Upper lobe of left lung (tissue), 4 donors: ENCODE data around the gene TEF.

Source experiments
- CTCF ChIP-seq, 6 experiments: fragments of 450-650 bp in 4 of 6; fragments of 200-600 bp in 2 of 6; sonication (generic) in 2 of 6; IDR thresholded peaks; one replicate each; pipeline ENCODE4 v1.5.1; 2016 to 2019; ENCODE audit warnings: antibody characterized with exemption in 6 of 6
- POLR2A ChIP-seq, 4 donors: fragments of 450-650 bp; IDR thresholded peaks; one replicate each; pipeline ENCODE4 v1.5.1; 2016 to 2017; ENCODE audit warnings: antibody characterized with exemption in 4 of 4, mild to moderate bottlenecking in 2 of 4

GRCh38 chr22:41394012-41394356, 12.2 kb downstream of the TEF start:
- TF ChIP-seq CTCF (IDR thresholded peaks at IDR 0.05), result no peak
- TF ChIP-seq POLR2A (IDR thresholded peaks at IDR 0.05), result no peak
